AG04449 (cell line): Measurements from ENCODE around the gene ADAMTS12.

Experiments used
- CTCF ChIA-PET: fragments of 350-600 bp; formaldehyde crosslinking; extraction: SDS; loops from one replicate; lab custom pipeline; 2021; ENCODE audit warnings: antibody characterized with exemption; lab: Yijun Ruan, JAX
- POLR2A ChIA-PET: fragments of 400-600, 350-600 bp; formaldehyde crosslinking; extraction: SDS; loops from one replicate; lab custom pipeline; 2020; ENCODE audit warnings: antibody characterized with exemption, inconsistent platforms; lab: Yijun Ruan, JAX
- DNase-seq: peaks from one replicate; pipeline ENCODE4 v3.0.0-alpha.2; 2010; ENCODE audit warnings: low read depth, low spot score
- H3K4me3 ChIP-seq: 2 replicates; pipeline ENCODE4 v1.5.1; 2011; ENCODE audit warnings: low read depth, mild to moderate bottlenecking, control low read depth, low read length
- CTCF ChIP-seq: IDR thresholded peaks from one replicate; pipeline ENCODE4 v1.5.1; 2011; ENCODE audit warnings: mild to moderate bottlenecking, moderate library complexity, low read length, control low read depth, inconsistent platforms; ENCODE audit not compliant: insufficient read depth; ENCODE audit errors: missing control alignments

ADAMTS12 gene

GRCh38 chr5:33501260-33501659 lies 390.5 kb downstream of the ADAMTS12 start:
- CTCF ChIA-PET, result no interaction called here
- DNase-seq, result no peak
- POLR2A ChIA-PET, result no interaction called here
- no peak overlapping the region for H3K4me3 ChIP-seq
- no peak for TF ChIP-seq CTCF

GRCh38 chr5:33494466-33494865 lies 397.3 kb downstream of the ADAMTS12 start:
- POLR2A ChIA-PET, result no interaction called here
- CTCF ChIA-PET, result interaction anchor here (0.6 to 1.6 kb wide), 2 partner anchors 475 to 477 kb away, joined by 4 to 5 read pairs; no protein-coding TSS in a partner anchor
- DNase-seq, result no peak
- H3K4me3 ChIP-seq, result no peak overlapping the region
- no peak for TF ChIP-seq CTCF

GRCh38 chr5:33491941-33492340 lies 399.8 kb downstream of the ADAMTS12 start:
- ChIA-PET CTCF (no interaction called here), POLR2A (interaction anchor here (1.7 kb wide), 1 partner anchor 12 kb away, joined by 3 read pairs; no protein-coding TSS in a partner anchor)
- no peak overlapping the region for H3K4me3 ChIP-seq
- TF ChIP-seq CTCF, result no peak
- no peak for DNase-seq

- ChIA-PET CTCF (interaction anchor here (1.2 kb wide), 1 partner anchor 480 kb away, joined by 7 read pairs; no protein-coding TSS in a partner anchor), POLR2A (no interaction called here)
- no peak overlapping the region for H3K4me3 ChIP-seq
- TF ChIP-seq CTCF, result no peak
- DNase-seq, result no peak
Observed at GRCh38 chr5:33490071-33490665, 401.6 kb downstream of the ADAMTS12 start.

- no peak for DNase-seq
- ChIA-PET CTCF (interaction anchor here (0.7 kb wide), 1 partner anchor 478 kb away, joined by 3 read pairs; no protein-coding TSS in a partner anchor), POLR2A (no interaction called here)
- H3K4me3 ChIP-seq, result no peak overlapping the region
- TF ChIP-seq CTCF, result no peak
Observed at GRCh38 chr5:33489481-33490067, 402.2 kb downstream of the ADAMTS12 start.

- ChIA-PET CTCF (interaction anchor here (0.6 to 0.7 kb wide), 2 partner anchors 479 to 853 kb away, joined by 3 read pairs; no protein-coding TSS in a partner anchor), POLR2A (no interaction called here)
- no peak for DNase-seq
- TF ChIP-seq CTCF, result no peak
- H3K4me3 ChIP-seq, result no peak overlapping the region
Observed at GRCh38 chr5:33488558-33489355, 403.0 kb downstream of the ADAMTS12 start.
